Ishikawa (cell line): ENCODE results near the gene SETDB1.
A peak's percentile ranks its signal among the peaks of the same experiment; 100 is the strongest.

Source experiments
- CEBPB ChIP-seq: IDR thresholded peaks from 2 replicates; pipeline ENCODE4 v1.6.1; 2012
- CREB1 ChIP-seq: IDR thresholded peaks from 2 replicates; pipeline ENCODE4 v1.6.1; 2012; ENCODE audit warnings: low read depth
- EGR1 ChIP-seq: IDR thresholded peaks from 2 replicates; pipeline ENCODE4 v1.6.1; 2012
- EP300 ChIP-seq: IDR thresholded peaks from 2 replicates; pipeline ENCODE4 v1.6.1; 2012; ENCODE audit warnings: borderline replicate concordance
- FOXM1 ChIP-seq: IDR thresholded peaks from 2 replicates; pipeline ENCODE4 v1.6.1; 2012; ENCODE audit warnings: low read depth, borderline replicate concordance
- NFIC ChIP-seq: IDR thresholded peaks from 2 replicates; pipeline ENCODE4 v1.6.1; 2012
- RAD21 ChIP-seq: IDR thresholded peaks from 2 replicates; pipeline ENCODE4 v1.6.1; 2012; ENCODE audit warnings: low read depth
- TAF1 ChIP-seq: IDR thresholded peaks from 2 replicates; pipeline ENCODE4 v1.6.1; 2012; ENCODE audit warnings: low read depth, mild to moderate bottlenecking
- TCF12 ChIP-seq: IDR thresholded peaks from 2 replicates; pipeline ENCODE4 v1.6.1; 2012; ENCODE audit warnings: low read depth
- TEAD4 ChIP-seq: IDR thresholded peaks from 2 replicates; pipeline ENCODE4 v1.6.1; 2012
- YY1 ChIP-seq: IDR thresholded peaks from 2 replicates; pipeline ENCODE4 v1.6.1; 2012; ENCODE audit warnings: low read depth
- ZBTB7A ChIP-seq: IDR thresholded peaks from 2 replicates; pipeline ENCODE4 v1.6.1; 2012; ENCODE audit warnings: low read depth
- TF ChIP-seq, protein P1 (sequence below): IDR thresholded peaks from 2 replicates; pipeline ENCODE4 v1.6.1; 2012
- TF ChIP-seq, protein P2 (sequence below): IDR thresholded peaks from 2 replicates; pipeline ENCODE4 v1.6.1; 2012
- TF ChIP-seq, protein P3 (sequence below): IDR thresholded peaks from 2 replicates; pipeline ENCODE4 v1.6.1; 2012; ENCODE audit warnings: low read depth, mild to moderate bottlenecking

SETDB1 gene

DNA sequence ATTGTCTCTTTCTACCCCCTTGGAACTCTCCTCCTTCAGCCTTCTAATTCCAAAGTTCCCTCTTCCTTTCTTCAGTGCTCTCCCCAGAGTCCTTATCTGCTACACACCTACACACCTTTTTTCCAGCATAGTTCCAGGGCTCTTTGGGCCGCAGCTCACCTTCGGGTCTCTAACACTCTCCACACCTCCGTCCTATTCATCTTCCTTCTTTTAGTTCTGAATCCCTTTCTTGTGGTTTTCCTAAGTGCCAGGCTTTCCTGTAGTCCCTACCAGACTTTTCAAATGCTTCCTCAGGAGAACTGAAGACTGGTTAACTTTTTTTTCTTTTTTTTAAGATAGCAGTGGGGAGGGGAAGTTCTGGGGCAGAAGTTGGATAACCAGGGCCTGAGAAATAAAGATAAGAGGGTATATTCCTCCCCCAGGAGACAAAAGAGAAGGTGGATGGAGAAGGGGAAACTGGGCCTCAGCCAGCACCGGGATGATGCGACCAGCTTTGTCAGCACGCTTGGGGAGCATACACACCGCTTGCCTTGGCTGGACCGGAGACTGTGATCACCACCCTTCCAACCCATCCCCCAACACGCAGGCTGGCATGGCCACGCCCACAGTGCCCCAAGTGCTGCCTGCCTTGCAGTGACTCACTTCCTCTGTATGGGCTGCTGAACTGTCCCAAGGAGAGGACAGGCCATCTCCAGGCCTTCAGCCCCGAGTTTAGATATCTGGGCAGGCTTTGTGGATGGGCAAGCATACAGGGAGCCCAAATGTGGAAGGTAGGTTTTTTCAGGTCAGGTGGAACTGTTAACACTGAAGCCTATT lies 50.9 kb downstream of the SETDB1 start:
- TF ChIP-seq TAF1: no peak
- no peak for TF ChIP-seq RAD21
- no peak for TF ChIP-seq CEBPB
- TF ChIP-seq EP300: peak; percentile 56; the same call in 1 of the 2 replicates
- peak; percentile 71 for TF ChIP-seq TCF12
- TF ChIP-seq NFIC: no peak
- TF ChIP-seq, protein P1, sequence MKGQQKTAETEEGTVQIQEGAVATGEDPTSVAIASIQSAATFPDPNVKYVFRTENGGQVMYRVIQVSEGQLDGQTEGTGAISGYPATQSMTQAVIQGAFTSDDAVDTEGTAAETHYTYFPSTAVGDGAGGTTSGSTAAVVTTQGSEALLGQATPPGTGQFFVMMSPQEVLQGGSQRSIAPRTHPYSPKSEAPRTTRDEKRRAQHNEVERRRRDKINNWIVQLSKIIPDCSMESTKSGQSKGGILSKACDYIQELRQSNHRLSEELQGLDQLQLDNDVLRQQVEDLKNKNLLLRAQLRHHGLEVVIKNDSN: no peak
- no peak for TF ChIP-seq ZBTB7A
- TF ChIP-seq YY1: 0 out of 2 replicates have a peak, but pooled peaks have one; percentile 16
- no peak for TF ChIP-seq FOXM1
- TF ChIP-seq, protein P2, sequence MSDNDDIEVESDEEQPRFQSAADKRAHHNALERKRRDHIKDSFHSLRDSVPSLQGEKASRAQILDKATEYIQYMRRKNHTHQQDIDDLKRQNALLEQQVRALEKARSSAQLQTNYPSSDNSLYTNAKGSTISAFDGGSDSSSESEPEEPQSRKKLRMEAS: no peak; the same call in 1 of the 2 replicates
- peak; percentile 22; the same call in 1 of the 2 replicates for TF ChIP-seq TEAD4
- no peak for TF ChIP-seq CREB1
- peak; percentile 27; the same call in 1 of the 2 replicates for TF ChIP-seq EGR1
- TF ChIP-seq, protein P3, sequence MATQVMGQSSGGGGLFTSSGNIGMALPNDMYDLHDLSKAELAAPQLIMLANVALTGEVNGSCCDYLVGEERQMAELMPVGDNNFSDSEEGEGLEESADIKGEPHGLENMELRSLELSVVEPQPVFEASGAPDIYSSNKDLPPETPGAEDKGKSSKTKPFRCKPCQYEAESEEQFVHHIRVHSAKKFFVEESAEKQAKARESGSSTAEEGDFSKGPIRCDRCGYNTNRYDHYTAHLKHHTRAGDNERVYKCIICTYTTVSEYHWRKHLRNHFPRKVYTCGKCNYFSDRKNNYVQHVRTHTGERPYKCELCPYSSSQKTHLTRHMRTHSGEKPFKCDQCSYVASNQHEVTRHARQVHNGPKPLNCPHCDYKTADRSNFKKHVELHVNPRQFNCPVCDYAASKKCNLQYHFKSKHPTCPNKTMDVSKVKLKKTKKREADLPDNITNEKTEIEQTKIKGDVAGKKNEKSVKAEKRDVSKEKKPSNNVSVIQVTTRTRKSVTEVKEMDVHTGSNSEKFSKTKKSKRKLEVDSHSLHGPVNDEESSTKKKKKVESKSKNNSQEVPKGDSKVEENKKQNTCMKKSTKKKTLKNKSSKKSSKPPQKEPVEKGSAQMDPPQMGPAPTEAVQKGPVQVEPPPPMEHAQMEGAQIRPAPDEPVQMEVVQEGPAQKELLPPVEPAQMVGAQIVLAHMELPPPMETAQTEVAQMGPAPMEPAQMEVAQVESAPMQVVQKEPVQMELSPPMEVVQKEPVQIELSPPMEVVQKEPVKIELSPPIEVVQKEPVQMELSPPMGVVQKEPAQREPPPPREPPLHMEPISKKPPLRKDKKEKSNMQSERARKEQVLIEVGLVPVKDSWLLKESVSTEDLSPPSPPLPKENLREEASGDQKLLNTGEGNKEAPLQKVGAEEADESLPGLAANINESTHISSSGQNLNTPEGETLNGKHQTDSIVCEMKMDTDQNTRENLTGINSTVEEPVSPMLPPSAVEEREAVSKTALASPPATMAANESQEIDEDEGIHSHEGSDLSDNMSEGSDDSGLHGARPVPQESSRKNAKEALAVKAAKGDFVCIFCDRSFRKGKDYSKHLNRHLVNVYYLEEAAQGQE: no peak

DNA sequence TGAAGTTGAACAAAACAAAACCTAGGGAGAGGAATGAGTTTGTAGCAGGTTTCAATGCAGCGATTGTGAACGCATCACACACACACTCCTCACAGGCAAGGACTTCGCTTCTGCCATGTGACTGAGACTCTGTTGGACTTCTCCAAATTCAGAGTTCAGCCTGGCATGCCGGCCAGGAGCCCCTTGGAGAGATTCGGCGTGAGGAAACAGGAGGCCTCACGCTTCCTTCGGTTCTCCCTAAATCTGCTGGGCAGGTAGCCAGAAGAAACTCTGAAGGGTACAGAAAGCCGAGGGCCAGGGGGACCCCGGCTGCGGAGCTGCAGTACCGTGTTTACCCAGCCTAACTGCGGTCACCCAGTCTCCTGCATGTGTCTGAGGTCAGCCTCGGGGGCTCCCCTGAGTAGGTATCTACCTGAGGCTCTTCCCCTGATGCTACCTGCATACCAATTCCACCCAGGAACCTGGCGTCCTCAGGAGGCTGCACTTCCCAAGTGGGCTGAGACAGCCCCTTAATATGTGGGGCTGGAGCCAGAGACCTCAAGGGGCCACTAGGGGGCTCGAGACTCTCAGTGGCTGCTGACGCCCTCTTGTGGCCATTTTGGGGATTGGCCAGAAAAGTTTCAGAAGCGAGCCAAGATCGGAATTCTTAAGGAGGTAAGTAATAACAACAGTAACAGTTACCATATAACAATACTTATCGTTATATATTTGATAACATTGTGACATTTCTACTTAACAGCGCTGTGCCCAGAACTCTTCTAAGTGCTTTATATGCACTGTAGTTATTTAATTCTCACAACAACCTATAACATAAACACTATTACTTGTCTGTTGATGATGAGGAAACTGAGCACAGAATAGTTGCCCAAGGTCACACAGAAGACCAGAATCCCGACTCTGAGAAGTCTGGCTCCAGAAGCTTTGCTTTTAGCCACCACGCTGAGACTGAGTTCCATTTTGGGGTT lies 53.2 kb downstream of the SETDB1 start:
- TF ChIP-seq EGR1 (no peak), CREB1 (no peak), YY1 (no peak), TCF12 (peak; percentile 46; the same call in 1 of the 2 replicates), RAD21 (peak; percentile 84), TEAD4 (no peak), FOXM1 (no peak; the same call in 1 of the 2 replicates), EP300 (no peak), ZBTB7A (peak; percentile 94), NFIC (peak; percentile 59), TAF1 (no peak), CEBPB (no peak)
- TF ChIP-seq, protein P2: no peak
- TF ChIP-seq, protein P3: no peak
- TF ChIP-seq, protein P1: no peak

DNA sequence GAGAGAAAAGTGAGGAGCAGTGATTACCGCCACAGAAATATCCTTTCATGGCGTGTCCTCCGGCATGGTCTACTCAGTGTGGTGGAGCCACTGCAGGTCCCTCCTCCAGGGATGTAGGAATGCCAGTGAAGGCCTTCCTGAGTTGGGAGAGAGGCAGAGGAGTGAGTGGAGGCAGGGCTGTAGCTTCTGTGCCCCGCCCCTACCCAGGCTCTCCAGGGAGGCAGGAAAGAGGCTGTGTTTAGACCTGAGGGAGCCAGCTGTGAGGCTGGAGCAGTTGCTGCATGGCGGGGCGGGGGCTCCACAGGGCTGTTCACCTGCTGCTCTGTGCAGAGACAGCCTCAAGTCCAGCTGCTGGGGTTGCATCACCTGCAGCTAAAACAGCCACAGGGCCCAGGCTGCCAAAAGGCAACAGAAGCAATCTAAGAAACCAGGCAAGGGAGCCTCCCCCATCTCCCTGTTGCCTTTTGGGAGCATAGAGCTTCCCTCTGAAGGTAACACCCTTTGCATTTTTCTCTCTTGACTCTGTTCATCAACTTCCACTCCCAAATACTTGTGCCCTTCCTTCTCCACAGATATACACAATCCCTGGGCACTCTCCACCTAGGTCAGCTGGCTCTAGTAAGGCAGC lies 55.1 kb downstream of the SETDB1 start:
- TF ChIP-seq FOXM1 (no peak), YY1 (0 out of 2 replicates have a peak, but pooled peaks have one; percentile 12), CREB1 (no peak), ZBTB7A (no peak), TCF12 (no peak), TEAD4 (peak; percentile 21; the same call in 1 of the 2 replicates), NFIC (no peak), CEBPB (peak; percentile 63; the same call in 1 of the 2 replicates), EGR1 (no peak), EP300 (no peak), RAD21 (no peak), TAF1 (0 out of 2 replicates have a peak, but pooled peaks have one; percentile 35)
- TF ChIP-seq, protein P1: no peak
- TF ChIP-seq, protein P2: peak; percentile 58
- TF ChIP-seq, protein P3: no peak
